ENCODE measurements around the gene TRPC6.

Gene TRPC6

GRCh38 chr11:101444851-101445250 lies 139.0 kb downstream of the TRPC6 start:
- H2AFZ ChIP-seq (ENCODE audit: low read depth, low read length): no peak overlapping the region
- no peaks in the 10 kb centered on the region for H3K9me3 ChIP-seq (ENCODE audit: insufficient read depth, low read length)
- H3K4me2 ChIP-seq (ENCODE audit: low read length): no peak overlapping the region
- H3K36me3 ChIP-seq (replicated peaks; ENCODE audit: low read depth, low read length): no peaks in the 10 kb centered on the region
- H3K27me3 ChIP-seq (ENCODE audit: low read depth, low read length): no peaks in the 10 kb centered on the region
- TF ChIP-seq CTCF (IDR thresholded peaks at IDR 0.05; ENCODE audit: low read depth, low read length): no peak
- TF ChIP-seq EZH2phosphoT487 (IDR thresholded peaks at IDR 0.05; ENCODE audit: low read depth): no peak
- H3K27ac ChIP-seq (ENCODE audit: low read length): no peak overlapping the region
- no peaks in the 10 kb centered on the region for H3K79me2 ChIP-seq (ENCODE audit: low read length)
- H3K9ac ChIP-seq (ENCODE audit: low read length): no peak overlapping the region
- no peak overlapping the region for H3K4me3 ChIP-seq (ENCODE audit: low read length)
- no peaks in the 10 kb centered on the region for H4K20me1 ChIP-seq (ENCODE audit: insufficient read depth, low read length)
- no peaks in the 10 kb centered on the region for H3K4me1 ChIP-seq (ENCODE audit: low read length)

GRCh38 chr11:101444164-101444563 lies 139.6 kb downstream of the TRPC6 start:
- no peak overlapping the region for H3K27ac ChIP-seq (ENCODE audit: low read length)
- no peaks in the 10 kb centered on the region for H3K27me3 ChIP-seq (ENCODE audit: low read depth, low read length)
- H2AFZ ChIP-seq (ENCODE audit: low read depth, low read length): no peak overlapping the region
- H3K9me3 ChIP-seq (ENCODE audit: insufficient read depth, low read length): no peaks in the 10 kb centered on the region
- no peak overlapping the region for H3K9ac ChIP-seq (ENCODE audit: low read length)
- H3K4me3 ChIP-seq (ENCODE audit: low read length): no peak overlapping the region
- no peaks in the 10 kb centered on the region for H3K4me1 ChIP-seq (ENCODE audit: low read length)
- no peak overlapping the region for H3K4me2 ChIP-seq (ENCODE audit: low read length)
- H3K36me3 ChIP-seq (replicated peaks; ENCODE audit: low read depth, low read length): no peaks in the 10 kb centered on the region
- H3K79me2 ChIP-seq (ENCODE audit: low read length): no peaks in the 10 kb centered on the region
- no peaks in the 10 kb centered on the region for H4K20me1 ChIP-seq (ENCODE audit: insufficient read depth, low read length)
- TF ChIP-seq CTCF (IDR thresholded peaks at IDR 0.05; ENCODE audit: low read depth, low read length): no peak
- TF ChIP-seq EZH2phosphoT487 (IDR thresholded peaks at IDR 0.05; ENCODE audit: low read depth): no peak

GRCh38 chr11:101442936-101443521 lies 140.8 kb downstream of the TRPC6 start:
- no peaks in the 10 kb centered on the region for H3K9me3 ChIP-seq (ENCODE audit: insufficient read depth, low read length)
- H2AFZ ChIP-seq (ENCODE audit: low read depth, low read length): no peak overlapping the region
- H3K36me3 ChIP-seq (replicated peaks; ENCODE audit: low read depth, low read length): no peaks in the 10 kb centered on the region
- H3K9ac ChIP-seq (ENCODE audit: low read length): no peak overlapping the region
- no peak overlapping the region for H3K4me3 ChIP-seq (ENCODE audit: low read length)
- H3K27me3 ChIP-seq (ENCODE audit: low read depth, low read length): no peaks in the 10 kb centered on the region
- TF ChIP-seq EZH2phosphoT487 (IDR thresholded peaks at IDR 0.05; ENCODE audit: low read depth) (no peak), CTCF (IDR thresholded peaks at IDR 0.05; ENCODE audit: low read depth, low read length) (no peak)
- H4K20me1 ChIP-seq (ENCODE audit: insufficient read depth, low read length): no peaks in the 10 kb centered on the region
- H3K27ac ChIP-seq (ENCODE audit: low read length): no peak overlapping the region
- H3K4me2 ChIP-seq (ENCODE audit: low read length): no peak overlapping the region
- no peaks in the 10 kb centered on the region for H3K4me1 ChIP-seq (ENCODE audit: low read length)
- no peaks in the 10 kb centered on the region for H3K79me2 ChIP-seq (ENCODE audit: low read length)

GRCh38 chr11:101442171-101442570 lies 141.6 kb downstream of the TRPC6 start:
- Histone ChIP-seq H3K4me2 (ENCODE audit: low read length) (no peak overlapping the region), H3K4me1 (ENCODE audit: low read length) (no peaks in the 10 kb centered on the region), H3K27ac (ENCODE audit: low read length) (no peak overlapping the region), H3K9me3 (ENCODE audit: insufficient read depth, low read length) (no peaks in the 10 kb centered on the region), H2AFZ (ENCODE audit: low read depth, low read length) (no peak overlapping the region), H3K4me3 (ENCODE audit: low read length) (no peak overlapping the region), H4K20me1 (ENCODE audit: insufficient read depth, low read length) (no peaks in the 10 kb centered on the region), H3K79me2 (ENCODE audit: low read length) (no peaks in the 10 kb centered on the region), H3K36me3 (replicated peaks; ENCODE audit: low read depth, low read length) (no peaks in the 10 kb centered on the region), H3K27me3 (ENCODE audit: low read depth, low read length) (no peaks in the 10 kb centered on the region), H3K9ac (ENCODE audit: low read length) (no peak overlapping the region)
- TF ChIP-seq EZH2phosphoT487 (IDR thresholded peaks at IDR 0.05; ENCODE audit: low read depth) (no peak), CTCF (IDR thresholded peaks at IDR 0.05; ENCODE audit: low read depth, low read length) (no peak)
